SK-N-MC (cell line): ENCODE data around the gene MPV17.

ENCODE experiments used
- FOXP2 ChIP-seq: optimal IDR thresholded peaks from 2 replicates; pipeline ENCODE3; 2011; ENCODE audit warnings: mild to moderate bottlenecking, moderate library complexity; ENCODE audit not compliant: insufficient read depth; ENCODE audit errors: extremely low read length, control extremely low read depth
- POLR2AphosphoS5 ChIP-seq: IDR thresholded peaks from 2 replicates; pipeline ENCODE4 v1.6.1; 2012; ENCODE audit warnings: mild to moderate bottlenecking, low read depth, low read length, borderline replicate concordance

DNA sequence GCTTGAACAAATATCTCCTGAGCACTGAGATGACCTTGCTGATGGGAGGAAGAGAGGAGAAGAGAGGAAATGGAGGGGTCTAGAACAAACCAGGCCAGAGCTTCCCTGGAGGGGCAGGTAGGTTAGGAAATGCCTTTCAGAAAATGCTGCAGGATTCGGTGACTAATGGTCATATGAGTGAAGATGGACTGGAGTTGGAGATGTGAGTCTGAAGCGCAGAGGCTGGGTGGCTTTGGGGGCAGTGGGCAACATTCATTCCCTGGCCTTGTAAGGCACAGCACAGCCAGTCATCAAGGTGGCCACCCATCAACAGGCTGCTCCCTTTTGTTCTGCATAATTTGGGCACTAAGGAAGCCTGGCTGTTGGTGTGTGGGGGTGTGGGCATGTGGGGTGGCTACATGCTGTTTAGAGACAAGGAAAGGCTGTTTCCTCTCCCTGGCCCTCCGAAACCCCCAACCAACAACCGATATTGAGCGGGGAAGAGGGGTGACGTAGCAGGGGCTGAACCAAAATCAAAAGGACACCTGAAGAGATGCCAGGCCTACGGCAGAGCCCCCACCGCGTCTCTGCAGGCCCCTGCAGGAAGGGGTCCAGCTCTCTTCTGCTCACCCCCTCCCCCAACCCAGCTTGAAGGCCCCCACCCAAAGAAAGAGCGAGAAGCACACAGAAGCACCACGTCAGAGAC is 61.5 kb downstream of the MPV17 start:
- TF ChIP-seq POLR2AphosphoS5 = no peak
- no peak for TF ChIP-seq FOXP2
